Kidney capillary endothelial cell (primary cell): ENCODE results near the gene IMP4.

ENCODE experiments used
- DNase-seq: peaks from one replicate; pipeline ENCODE4 v3.0.0-alpha.2; 2018; ENCODE audit warnings: low spot score

Gene IMP4

GRCh38 chr2:130378206-130378897 is 35.7 kb downstream of the IMP4 start:
- DNase-seq: no peak

DNA sequence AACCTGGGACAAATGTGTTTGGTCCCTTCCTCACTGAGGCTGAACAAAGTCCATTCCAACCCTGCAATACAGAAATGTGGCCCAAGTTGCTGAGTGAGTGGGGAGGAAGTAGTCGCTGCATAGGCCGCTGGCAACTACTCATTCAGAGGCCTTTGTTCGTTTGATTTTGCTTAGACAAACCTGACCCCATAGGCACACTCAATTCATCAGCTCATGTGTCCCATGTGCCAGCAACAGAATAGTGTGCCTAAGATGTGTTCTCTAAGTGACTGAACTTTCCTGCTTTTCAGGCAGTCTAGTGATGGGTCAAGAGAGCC is 36.2 kb downstream of the IMP4 start:
- DNase-seq: no peak

DNA sequence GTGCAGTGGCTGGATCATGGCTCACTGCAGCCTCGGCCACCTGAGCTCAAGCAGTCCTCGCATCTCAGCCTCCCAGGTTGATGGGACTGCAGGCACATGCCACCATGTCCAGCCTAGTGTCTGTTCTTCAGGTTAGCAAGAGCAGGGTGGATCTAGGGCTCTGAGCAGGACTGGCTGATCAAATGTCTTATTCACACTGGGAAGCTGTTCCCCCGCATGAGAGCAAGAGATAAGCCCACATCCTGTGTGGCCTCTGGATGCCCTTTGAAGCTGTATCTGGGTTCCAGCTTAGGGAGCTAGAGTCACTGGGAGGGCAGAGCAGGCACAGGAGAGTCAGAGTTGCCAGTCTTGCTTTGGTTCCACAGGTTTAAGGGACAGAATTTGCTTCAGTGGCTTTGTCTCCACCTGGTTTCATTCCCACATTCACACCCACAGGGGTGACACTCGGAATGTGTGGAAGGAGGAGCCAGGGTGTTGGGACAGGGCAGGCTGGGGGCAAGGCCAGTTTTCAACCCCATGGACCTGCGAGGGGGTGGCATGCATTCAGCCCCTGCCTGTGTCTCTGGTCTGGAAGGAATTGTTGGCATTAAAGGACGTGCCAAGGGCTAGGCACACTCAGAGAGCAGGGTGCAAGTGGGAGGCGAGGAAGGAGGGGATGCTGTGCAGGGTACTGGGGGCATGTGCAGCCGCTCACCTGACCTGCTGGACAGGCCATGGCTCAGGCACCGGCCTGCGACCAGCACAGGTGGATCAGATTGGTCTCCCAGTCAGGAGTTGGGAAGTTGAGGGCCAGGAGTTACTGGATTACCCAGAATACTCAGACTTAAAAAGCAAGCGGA is 37.6 kb downstream of the IMP4 start:
- no peak for DNase-seq

DNA sequence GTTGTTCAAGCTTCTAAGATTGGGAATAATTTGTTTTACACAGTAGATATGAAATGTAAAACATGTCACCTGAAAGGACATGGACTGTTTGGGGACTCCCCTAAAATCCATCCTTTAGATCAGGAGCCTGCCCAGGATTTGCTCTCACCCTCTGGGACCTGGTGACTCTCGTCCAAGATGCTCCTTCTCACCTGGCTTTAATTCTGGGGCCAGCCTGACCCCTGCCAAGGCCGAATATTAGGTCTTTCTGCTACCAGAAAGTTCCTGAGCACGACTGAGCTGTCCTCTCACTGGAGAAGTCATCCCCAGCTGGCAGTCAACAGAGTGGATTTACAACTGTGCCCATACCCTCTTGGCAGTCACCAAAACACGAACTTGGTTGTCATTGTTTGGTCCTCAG is 38.4 kb downstream of the IMP4 start:
- no peak for DNase-seq

DNA sequence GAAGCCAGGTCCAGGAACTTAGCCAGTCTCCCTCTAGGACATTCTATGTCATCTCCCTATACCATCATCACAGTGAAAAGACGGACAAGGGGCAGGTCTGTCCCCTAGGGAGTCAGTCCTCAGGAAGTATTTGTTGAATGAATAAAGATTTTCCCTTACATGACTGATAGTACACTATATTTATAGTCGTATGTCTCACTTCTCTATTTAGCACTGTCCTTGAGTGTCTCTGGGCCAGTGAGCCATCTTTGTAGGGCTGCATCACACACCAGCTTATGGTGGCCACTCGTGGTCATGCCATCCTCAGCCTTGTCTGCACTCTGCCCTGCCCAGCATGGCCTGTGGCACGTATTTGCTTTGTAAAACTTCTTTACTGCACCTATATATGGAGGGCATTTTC is 38.9 kb downstream of the IMP4 start:
- DNase-seq: no peak

DNA sequence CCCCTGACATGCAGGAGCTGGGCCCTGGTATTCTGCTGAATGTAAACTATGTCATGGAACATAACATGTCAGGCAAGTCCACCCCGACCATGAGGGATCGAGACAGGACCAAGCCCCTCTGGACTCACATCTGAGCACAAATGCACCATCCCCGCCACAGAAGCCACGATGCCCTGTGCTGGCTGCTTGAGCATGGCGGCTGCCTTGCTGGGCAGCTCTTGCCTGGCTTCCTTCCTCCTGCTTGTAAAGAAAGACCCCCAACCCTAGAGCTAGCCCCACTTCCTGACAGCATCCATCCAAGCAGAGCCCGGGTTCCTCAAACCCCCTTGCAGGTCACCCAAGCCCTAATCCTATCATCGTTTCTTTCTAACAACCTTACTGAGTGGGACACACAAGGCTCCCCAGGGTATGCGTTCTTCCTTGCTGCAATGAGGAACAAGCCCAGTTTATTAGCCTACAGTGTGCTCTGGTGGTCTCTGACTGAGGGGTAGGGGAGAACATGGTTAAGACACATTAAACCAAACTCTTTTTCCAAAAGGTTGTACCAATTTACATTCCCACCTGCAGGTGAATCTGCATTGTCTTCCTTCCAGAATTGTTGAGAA is 39.7 kb downstream of the IMP4 start:
- DNase-seq: no peak

- DNase-seq: no peak
Observed at GRCh38 chr2:130385709-130386108, 43.0 kb downstream of the IMP4 start.

GRCh38 chr2:130387071-130387400 is 44.3 kb downstream of the IMP4 start:
- no peak for DNase-seq

- no peak for DNase-seq
Observed at GRCh38 chr2:130387804-130388203, 45.1 kb downstream of the IMP4 start.

- DNase-seq: no peak
Observed at GRCh38 chr2:130388221-130388907, 45.7 kb downstream of the IMP4 start.

DNA sequence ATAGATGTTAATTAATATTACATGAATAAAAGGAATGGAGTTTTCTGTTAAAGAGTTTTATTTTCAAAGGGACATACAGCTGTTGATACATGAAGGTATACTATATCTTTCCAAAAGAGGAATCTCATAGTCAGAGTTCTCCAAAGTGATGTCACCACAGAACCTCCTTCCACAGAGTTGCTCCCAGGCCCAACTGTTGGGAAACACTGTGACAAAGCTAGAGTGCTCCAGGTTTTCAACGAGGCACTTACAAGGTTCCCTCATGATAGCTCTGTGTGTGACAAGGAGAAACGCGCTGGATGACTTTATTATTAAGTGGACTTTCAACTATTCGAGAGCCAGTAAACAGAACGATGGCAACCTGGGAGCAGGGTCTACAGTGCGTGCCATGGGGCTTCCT is 46.7 kb downstream of the IMP4 start:
- DNase-seq: no peak

DNA sequence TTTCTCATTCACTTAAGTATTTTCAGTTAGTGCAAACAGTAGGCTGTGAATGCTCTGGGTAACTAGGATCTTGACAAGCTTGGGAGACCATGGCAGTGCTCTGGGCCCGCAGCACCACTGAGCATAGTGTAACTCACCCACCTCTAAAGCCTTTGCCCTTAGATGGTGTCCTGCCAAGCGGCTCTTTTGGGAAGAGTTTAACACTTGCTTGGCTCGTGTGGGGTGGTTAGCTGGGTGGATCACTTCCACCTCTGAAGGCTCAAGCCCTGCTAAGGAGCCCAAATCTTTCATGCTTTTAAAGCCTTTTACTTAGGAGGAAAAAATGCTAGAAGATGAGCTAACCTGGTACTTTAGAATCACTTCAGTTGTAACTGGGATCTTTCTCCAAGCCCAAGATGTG is 47.1 kb downstream of the IMP4 start:
- DNase-seq: no peak

DNA sequence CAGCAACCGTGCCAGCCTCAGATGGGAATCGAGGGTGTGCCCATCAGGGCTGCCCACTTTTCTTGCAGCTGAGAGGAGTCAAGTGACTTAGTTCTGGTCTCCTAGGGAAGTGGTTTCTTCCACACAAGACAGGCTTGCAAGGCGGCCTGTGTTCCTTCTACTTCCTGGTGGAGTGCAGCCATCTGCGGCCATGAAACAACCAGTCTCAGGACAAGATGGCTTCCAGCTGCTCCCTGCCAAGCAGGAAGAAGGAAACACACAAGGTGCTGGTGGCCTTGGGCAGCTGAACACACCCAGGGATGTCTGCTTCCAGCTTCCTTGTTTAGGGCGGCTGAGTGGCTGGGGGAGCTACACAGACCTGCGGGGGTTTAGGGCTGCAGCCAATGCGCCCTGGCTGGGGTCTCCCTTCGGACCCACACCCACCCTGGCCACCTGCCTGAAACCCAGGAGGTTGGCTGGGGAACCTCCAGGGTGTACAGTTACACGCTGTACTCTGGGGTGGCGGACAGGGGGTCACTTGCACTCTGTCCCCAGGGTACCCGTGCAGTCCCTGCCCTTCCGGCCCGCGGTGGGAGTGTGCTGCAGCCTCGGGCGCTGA is 47.9 kb downstream of the IMP4 start:
- no peak for DNase-seq

- DNase-seq: peak; percentile 58
Observed at GRCh38 chr2:130391058-130391871, 48.6 kb downstream of the IMP4 start.

GRCh38 chr2:130391872-130392670 is 49.4 kb downstream of the IMP4 start:
- no peak for DNase-seq

DNA sequence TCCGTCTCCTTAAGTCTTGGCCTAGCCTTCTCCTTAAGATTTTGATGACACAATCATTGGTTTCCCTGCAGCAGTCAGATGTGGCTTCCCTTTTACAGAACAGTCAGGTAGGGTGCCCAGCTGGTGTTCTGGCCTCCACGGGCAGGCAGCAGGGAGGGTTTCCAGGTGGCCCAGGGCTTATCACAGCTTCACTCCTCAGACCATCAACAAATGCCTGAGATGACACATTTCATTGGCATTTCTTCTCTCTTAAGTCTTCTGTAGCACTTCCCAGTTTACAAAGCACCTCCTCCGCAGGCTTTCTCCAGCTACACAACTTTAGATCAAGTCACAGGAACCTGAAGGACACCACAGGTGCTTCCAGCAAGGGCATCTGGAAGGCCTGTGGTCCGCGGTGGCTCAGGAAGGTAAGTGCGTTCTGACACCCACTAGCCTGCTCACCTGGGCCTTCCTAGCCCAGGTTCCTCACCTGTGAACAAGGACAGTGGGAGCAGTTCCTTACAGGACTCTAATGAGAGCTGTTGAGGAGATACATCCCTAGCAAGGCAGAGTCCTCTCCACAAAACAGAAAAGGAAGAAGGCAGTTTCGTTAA is 50.7 kb downstream of the IMP4 start:
- no peak for DNase-seq
